Measurements from ENCODE around the gene HTR1E. TPM values are rescaled to one million over a fixed set of nuclear protein-coding genes. Genes with fewer than 3 reads are reported as not detected.

The HTR1E gene
- total RNA-seq = under 0.01 TPM in 1 of 2 replicates, not detected in the other

GRCh38 chr6:86937219-86938079 lies at the start of gene HTR1E:
TSS of gene HTR1E (plus strand) at chr6:86937528. CDS start at chr6:87015335, 77,807 bp downstream.

Small RNA genes lying within 50 kb of the gene (small RNA-seq; reads per million reads assigned to genes)
- not detected for gene AL157777.2
- not detected for gene MTHFD2P2

Other genes starting within 250 kb of the HTR1E start
- not detected in 2 replicates for gene CGA, start 157.6 kb downstream of the HTR1E start, total RNA-seq
- 26.4 and 41.6 TPM in 2 replicates for gene ZNF292, start 218.0 kb downstream of the HTR1E start, total RNA-seq